GM12873 (cell line): Measurements from ENCODE around the gene CYP11A1.

Experiments
- CTCF ChIP-seq: IDR thresholded peaks from 2 replicates; pipeline ENCODE4 v1.5.1; 2012; ENCODE audit warnings: low read depth, mild to moderate bottlenecking, moderate library complexity, low read length, control low read depth; ENCODE audit not compliant: insufficient read depth; ENCODE audit errors: missing control alignments

CYP11A1 gene

DNA sequence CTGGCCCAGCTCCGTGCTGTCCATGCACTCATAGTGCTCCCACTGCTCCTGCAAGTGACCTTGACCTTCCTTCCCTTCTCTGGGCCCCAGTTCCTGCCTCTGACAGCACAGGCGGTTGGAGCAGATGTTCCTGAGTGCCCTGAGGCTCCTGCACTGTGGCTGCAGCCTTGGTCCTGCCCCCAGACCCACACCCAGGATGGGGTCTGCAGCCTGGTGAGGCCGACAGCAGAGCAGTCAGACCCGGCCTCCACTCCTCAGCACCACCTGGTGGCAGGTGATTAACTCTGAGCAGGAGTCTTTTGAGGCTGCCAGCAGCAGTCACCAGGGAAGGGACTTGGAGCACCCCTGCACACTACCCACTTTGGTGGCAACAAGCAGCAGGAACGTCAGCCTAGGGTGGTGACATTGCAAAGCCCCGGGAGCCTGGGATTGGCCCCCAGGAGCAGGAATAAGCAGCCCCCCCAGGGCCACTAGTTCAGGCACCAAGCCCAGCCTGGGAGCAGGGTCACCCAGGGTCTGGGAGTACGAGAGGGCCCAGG, 64.6 kb downstream of the CYP11A1 start:
- peak; percentile 79 for TF ChIP-seq CTCF

GRCh38 chr15:74301583-74302361, 65.7 kb downstream of the CYP11A1 start:
- no peak for TF ChIP-seq CTCF

DNA sequence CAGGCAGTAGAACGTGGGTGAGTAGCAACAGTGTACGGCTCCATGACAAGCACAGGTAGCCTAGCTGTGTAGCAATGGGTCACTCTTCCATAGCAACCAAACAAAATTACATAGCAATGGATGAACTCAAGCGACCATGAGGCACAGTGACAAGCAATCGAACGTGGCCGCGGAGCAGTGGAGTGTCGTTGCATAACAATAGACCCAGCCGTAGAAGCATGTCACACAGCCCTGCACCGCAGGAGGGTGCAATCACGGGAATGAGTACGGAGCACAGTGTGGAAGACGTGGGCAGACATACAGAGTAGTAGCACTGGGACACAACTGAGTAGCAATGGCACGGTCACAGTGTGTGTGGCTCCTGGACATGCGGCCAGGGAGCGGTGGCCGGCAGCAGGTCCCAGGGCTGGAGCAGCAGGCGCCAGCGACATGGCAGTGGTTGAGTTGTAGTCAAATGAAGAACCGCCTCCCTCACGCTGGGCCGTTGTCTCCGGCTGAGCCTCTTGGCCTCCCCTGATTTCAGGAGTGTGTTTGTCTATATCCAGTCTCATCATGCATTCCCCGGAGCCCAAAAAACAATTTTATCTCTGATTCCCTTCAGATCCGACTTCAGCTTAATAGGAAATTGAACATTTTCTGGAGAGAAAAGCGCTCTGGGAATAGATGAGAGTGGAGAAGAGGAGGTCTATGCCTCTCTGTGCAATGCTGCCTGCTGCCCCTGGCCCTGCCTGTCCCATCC, 67.2 kb downstream of the CYP11A1 start:
- peak; percentile 9 for TF ChIP-seq CTCF

DNA sequence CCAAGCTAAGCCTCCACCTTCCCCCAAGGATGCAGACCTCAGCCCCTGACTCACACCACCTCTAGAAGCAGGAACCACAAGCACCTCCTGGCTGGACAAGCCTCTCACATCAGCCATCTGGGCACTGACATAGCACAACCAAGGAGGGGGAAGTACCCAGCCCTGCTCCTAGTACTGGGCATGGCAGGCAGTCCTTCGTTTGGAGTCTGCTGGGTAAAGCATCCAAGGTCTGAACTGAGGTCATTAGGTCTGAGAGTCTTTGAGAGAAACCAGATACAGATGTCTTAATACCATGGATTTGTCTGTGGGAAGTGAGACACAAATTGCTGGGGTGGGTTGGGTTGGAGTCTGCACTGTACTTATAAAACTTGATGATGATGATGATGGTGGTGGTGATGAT, 69.6 kb downstream of the CYP11A1 start:
- no peak for TF ChIP-seq CTCF

DNA sequence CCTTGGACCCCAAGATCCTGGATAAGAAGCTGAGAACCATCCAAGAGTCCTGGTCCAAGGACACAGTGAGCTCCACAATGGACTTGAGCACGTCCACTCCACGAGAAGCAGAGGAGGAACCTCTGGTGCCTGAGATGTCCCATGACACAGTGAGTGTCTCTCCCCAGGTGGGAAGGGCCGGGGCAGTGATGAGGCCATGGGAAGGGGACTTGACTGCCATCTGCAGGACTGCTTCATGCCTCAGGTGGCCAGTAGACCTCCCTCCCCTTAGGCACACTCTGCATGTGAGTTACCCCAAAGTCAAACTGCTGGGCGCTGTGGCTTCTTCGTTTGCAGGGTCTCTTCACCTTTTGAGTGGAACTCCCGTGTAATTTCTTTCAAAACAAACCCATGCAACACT, 71.6 kb downstream of the CYP11A1 start:
- TF ChIP-seq CTCF: peak; percentile 35

GRCh38 chr15:74294010-74294409, 73.4 kb downstream of the CYP11A1 start:
- TF ChIP-seq CTCF: no peak
